Calu3 (cell line): ENCODE results near the gene CTPS2. TPM values are rescaled to one million over a fixed set of nuclear protein-coding genes. Genes with fewer than 3 reads are reported as not detected.

Experiments used
- BruUV-seq: library from RNA; stranded (reverse); fragments of 400-500 nt; replicated peaks from 2 replicates; lab custom pipeline; 2021; lab: Mats Ljungman, UMichigan
- CTCF ChIA-PET: fragments of 300-600 bp; sonication (Branson Sonifier 250); formaldehyde crosslinking; loops from one replicate; lab custom pipeline; 2022; ENCODE audit warnings: antibody characterized with exemption; lab: Charles Lee
- DNase-seq: peaks from one replicate; pipeline ENCODE4 v3.0.0; 2022
- H3K27ac Mint-ChIP-seq: one replicate; pipeline ENCODE4 v1.8.0; 2022; ENCODE audit warnings: mixed read lengths; ENCODE audit not compliant: unreplicated experiment
- H3K27me3 Mint-ChIP-seq: one replicate; pipeline ENCODE4 v1.8.0; 2022; ENCODE audit warnings: mixed read lengths; ENCODE audit not compliant: unreplicated experiment
- H3K36me3 Mint-ChIP-seq: one replicate; pipeline ENCODE4 v1.8.0; 2022; ENCODE audit warnings: mild to moderate bottlenecking, moderate library complexity, mixed read lengths; ENCODE audit not compliant: insufficient read depth, unreplicated experiment
- H3K4me1 Mint-ChIP-seq: one replicate; pipeline ENCODE4 v1.8.0; 2022; ENCODE audit warnings: mild to moderate bottlenecking, low read depth, mixed read lengths; ENCODE audit not compliant: unreplicated experiment
- H3K4me3 Mint-ChIP-seq: one replicate; pipeline ENCODE4 v1.8.0; 2022; ENCODE audit warnings: mild to moderate bottlenecking, low read depth, moderate library complexity, mixed read lengths; ENCODE audit not compliant: unreplicated experiment
- H3K9me3 Mint-ChIP-seq: one replicate; pipeline ENCODE4 v1.8.0; 2022; ENCODE audit warnings: low read depth, mixed read lengths; ENCODE audit not compliant: unreplicated experiment
- intact Hi-C: fragments of 100-400 bp; cut with micrococcal nuclease; formaldehyde crosslinking; loops from one replicate; pipeline ENCODE4 v1.10.0; 2022; ENCODE audit not compliant: unreplicated experiment
- total RNA-seq: library from RNA; stranded (reverse); gene quantifications from 2 replicates; pipeline ENCODE4 v1.2.3, GENCODE V29; 2022
- TF ChIP-seq, protein P1 (sequence below): fragments of 200-600 bp; IDR thresholded peaks from one replicate; pipeline ENCODE4 v1.8.0; 2022; ENCODE audit warnings: antibody characterized with exemption; ENCODE audit not compliant: unreplicated experiment

The CTPS2 gene
- total RNA-seq, 1 experiment from 2014 or later: 23.2 TPM

- intact Hi-C loops: no loop called here
- TF ChIP-seq, protein P1, sequence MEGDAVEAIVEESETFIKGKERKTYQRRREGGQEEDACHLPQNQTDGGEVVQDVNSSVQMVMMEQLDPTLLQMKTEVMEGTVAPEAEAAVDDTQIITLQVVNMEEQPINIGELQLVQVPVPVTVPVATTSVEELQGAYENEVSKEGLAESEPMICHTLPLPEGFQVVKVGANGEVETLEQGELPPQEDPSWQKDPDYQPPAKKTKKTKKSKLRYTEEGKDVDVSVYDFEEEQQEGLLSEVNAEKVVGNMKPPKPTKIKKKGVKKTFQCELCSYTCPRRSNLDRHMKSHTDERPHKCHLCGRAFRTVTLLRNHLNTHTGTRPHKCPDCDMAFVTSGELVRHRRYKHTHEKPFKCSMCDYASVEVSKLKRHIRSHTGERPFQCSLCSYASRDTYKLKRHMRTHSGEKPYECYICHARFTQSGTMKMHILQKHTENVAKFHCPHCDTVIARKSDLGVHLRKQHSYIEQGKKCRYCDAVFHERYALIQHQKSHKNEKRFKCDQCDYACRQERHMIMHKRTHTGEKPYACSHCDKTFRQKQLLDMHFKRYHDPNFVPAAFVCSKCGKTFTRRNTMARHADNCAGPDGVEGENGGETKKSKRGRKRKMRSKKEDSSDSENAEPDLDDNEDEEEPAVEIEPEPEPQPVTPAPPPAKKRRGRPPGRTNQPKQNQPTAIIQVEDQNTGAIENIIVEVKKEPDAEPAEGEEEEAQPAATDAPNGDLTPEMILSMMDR: no peak
- CTCF ChIA-PET: no interaction called here
- BruUV-seq: no TSS peak
- DNase-seq: no peak
- Mint-ChIP-seq H3K4me3 (no peak overlapping the region), H3K27ac (no peak overlapping the region), H3K4me1 (no peaks in the 10 kb centered on the region), H3K9me3 (no peaks in the 10 kb centered on the region), H3K27me3 (no peaks in the 10 kb centered on the region), H3K36me3 (peaks cover 24% of the 10 kb centered on the region)
Measured at GRCh38 chrX:16748425-16748824, 36.0 kb upstream of the CTPS2 start.

GRCh38 chrX:16745659-16746058, 33.2 kb upstream of the CTPS2 start:
- no peaks in the 10 kb centered on the region for H3K4me1 Mint-ChIP-seq
- CTCF ChIA-PET: no interaction called here
- H3K4me3 Mint-ChIP-seq: no peak overlapping the region
- no peak for DNase-seq
- intact Hi-C loops: no loop called here
- TF ChIP-seq, protein P1: no peak
- BruUV-seq: no TSS peak
- no peaks in the 10 kb centered on the region for H3K27me3 Mint-ChIP-seq
- peaks cover 30% of the 10 kb centered on the region for H3K36me3 Mint-ChIP-seq
- no peak overlapping the region for H3K27ac Mint-ChIP-seq
- H3K9me3 Mint-ChIP-seq: no peaks in the 10 kb centered on the region

- CTCF ChIA-PET: no interaction called here
- intact Hi-C loops: no loop called here
- BruUV-seq: no TSS peak
- H3K36me3 Mint-ChIP-seq: peaks cover 30% of the 10 kb centered on the region
- no peaks in the 10 kb centered on the region for H3K4me1 Mint-ChIP-seq
- H3K27me3 Mint-ChIP-seq: no peaks in the 10 kb centered on the region
- DNase-seq: no peak
- no peak overlapping the region for H3K4me3 Mint-ChIP-seq
- H3K27ac Mint-ChIP-seq: no peak overlapping the region
- TF ChIP-seq, protein P1: no peak
- no peaks in the 10 kb centered on the region for H3K9me3 Mint-ChIP-seq
Measured at GRCh38 chrX:16745102-16745501, 32.6 kb upstream of the CTPS2 start.

GRCh38 chrX:16743604-16744325, 31.3 kb upstream of the CTPS2 start:
- Mint-ChIP-seq H3K4me3 (no peak overlapping the region), H3K27me3 (no peaks in the 10 kb centered on the region), H3K4me1 (no peaks in the 10 kb centered on the region), H3K9me3 (no peaks in the 10 kb centered on the region), H3K36me3 (peaks cover 35% of the 10 kb centered on the region), H3K27ac (no peak overlapping the region)
- intact Hi-C loops: no loop called here
- no TSS peak for BruUV-seq
- TF ChIP-seq, protein P1: no peak
- CTCF ChIA-PET: no interaction called here
- no peak for DNase-seq
